Uterus (tissue), 2 donors: Measurements from ENCODE around the gene CTPS2.

Experiments used
- POLR2A ChIP-seq, 2 donors: fragments of 450-650 bp; IDR thresholded peaks; one replicate each; pipeline ENCODE4 v1.6.1; 2016; ENCODE audit warnings: antibody characterized with exemption in 2 of 2, mild to moderate bottlenecking in 1 of 2, moderate library complexity in 1 of 2
- TF ChIP-seq, protein P1 (sequence below), 4 experiments: fragments of 200-600 bp in 2 of 4; fragments of 450-650 bp in 2 of 4; sonication (generic) in 2 of 4; IDR thresholded peaks; one replicate each; pipeline ENCODE4 v1.5.1; 2016 to 2019; ENCODE audit warnings: antibody characterized with exemption in 4 of 4, mild to moderate bottlenecking in 2 of 4, moderate library complexity in 1 of 4

DNA sequence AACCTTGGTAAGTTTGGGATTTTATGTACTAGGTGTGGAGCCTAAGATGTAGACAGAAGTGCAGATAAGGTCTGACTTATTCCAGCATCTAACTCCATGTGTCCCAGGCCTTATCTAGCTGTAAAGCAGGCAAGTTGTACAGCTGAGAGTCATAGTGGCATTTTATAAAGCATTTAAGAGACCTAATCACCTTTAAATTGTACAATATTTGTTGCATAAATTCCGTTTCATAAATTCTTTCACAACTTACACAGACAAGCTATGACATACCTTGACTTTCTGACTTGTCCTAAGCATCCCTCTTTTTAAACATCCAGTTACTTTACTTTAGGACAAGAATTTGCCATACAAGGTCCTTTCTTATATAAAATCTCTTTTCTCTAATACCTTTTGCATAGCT, 18.0 kb upstream of the CTPS2 start:
- TF ChIP-seq, protein P1, sequence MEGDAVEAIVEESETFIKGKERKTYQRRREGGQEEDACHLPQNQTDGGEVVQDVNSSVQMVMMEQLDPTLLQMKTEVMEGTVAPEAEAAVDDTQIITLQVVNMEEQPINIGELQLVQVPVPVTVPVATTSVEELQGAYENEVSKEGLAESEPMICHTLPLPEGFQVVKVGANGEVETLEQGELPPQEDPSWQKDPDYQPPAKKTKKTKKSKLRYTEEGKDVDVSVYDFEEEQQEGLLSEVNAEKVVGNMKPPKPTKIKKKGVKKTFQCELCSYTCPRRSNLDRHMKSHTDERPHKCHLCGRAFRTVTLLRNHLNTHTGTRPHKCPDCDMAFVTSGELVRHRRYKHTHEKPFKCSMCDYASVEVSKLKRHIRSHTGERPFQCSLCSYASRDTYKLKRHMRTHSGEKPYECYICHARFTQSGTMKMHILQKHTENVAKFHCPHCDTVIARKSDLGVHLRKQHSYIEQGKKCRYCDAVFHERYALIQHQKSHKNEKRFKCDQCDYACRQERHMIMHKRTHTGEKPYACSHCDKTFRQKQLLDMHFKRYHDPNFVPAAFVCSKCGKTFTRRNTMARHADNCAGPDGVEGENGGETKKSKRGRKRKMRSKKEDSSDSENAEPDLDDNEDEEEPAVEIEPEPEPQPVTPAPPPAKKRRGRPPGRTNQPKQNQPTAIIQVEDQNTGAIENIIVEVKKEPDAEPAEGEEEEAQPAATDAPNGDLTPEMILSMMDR (IDR thresholded peaks at IDR 0.05): no peak
- TF ChIP-seq POLR2A (IDR thresholded peaks at IDR 0.05): no peak
